Common myeloid progenitor, CD34-positive (primary cell): Measurements from ENCODE around the gene SLIT3.

Source experiments
- CTCF ChIA-PET: fragments of 350-600 bp; sonication (Branson Sonifier 250); formaldehyde crosslinking; loops from one replicate; lab custom pipeline; 2021; ENCODE audit warnings: antibody characterized with exemption; lab: Charles Lee
- POLR2A ChIA-PET: fragments of 350-600 bp; sonication (Branson Sonifier 250); formaldehyde crosslinking; loops from one replicate; lab custom pipeline; 2021; ENCODE audit warnings: antibody characterized with exemption; lab: Charles Lee
- DNase-seq, 3 donors: peaks; one replicate each; pipeline versions ENCODE4 v3.0.0 to v3.0.0-alpha.2; 2013
- H3K27ac ChIP-seq, 2 experiments: 1 replicate in 1 of 2; 2 replicates in 1 of 2; pipeline ENCODE4 v1.7.0; 2013; ENCODE audit warnings: inconsistent platforms in 2 of 2, low read length in 2 of 2, mild to moderate bottlenecking in 2 of 2, low read depth in 1 of 2, moderate library complexity in 1 of 2; ENCODE audit not compliant: severe bottlenecking in 2 of 2, insufficient read depth in 1 of 2, poor library complexity in 1 of 2
- H3K27me3 ChIP-seq, 5 experiments: replicated peaks in 2 of 5; 1 replicate in 3 of 5; 2 replicates in 2 of 5; pipeline versions ENCODE4 v1.6.1 to v1.7.0; 2013; ENCODE audit warnings: low read length in 4 of 5, mild to moderate bottlenecking in 2 of 5, moderate library complexity in 2 of 5, inconsistent platforms in 1 of 5; ENCODE audit not compliant: insufficient read depth in 5 of 5, control insufficient read depth in 4 of 5
- H3K36me3 ChIP-seq, 4 experiments: 1 replicate in 2 of 4; 2 replicates in 2 of 4; pipeline versions ENCODE4 v1.6.1 to v1.7.0; 2013; ENCODE audit warnings: low read length in 3 of 4, control low read depth in 1 of 4, mild to moderate bottlenecking in 1 of 4; ENCODE audit not compliant: control insufficient read depth in 4 of 4, insufficient read depth in 4 of 4
- H3K4me1 ChIP-seq, 4 experiments: 1 replicate in 3 of 4; 2 replicates in 1 of 4; pipeline versions ENCODE4 v1.6.1 to v1.7.1; 2013; ENCODE audit warnings: low read length in 3 of 4, mild to moderate bottlenecking in 3 of 4, control low read depth in 1 of 4, inconsistent platforms in 1 of 4, moderate library complexity in 1 of 4; ENCODE audit not compliant: control insufficient read depth in 4 of 4, insufficient read depth in 4 of 4; ENCODE audit errors: control extremely low read depth in 1 of 4
- H3K4me3 ChIP-seq, 7 experiments: 1 replicate in 4 of 7; 2 replicates in 3 of 7; pipeline versions ENCODE4 v1.5.1 to v1.7.0; 2013; ENCODE audit warnings: mild to moderate bottlenecking in 7 of 7, low read length in 6 of 7, moderate library complexity in 6 of 7, inconsistent platforms in 2 of 7, low read depth in 2 of 7, control low read depth in 1 of 7; ENCODE audit not compliant: insufficient read depth in 4 of 7, control insufficient read depth in 1 of 7; ENCODE audit errors: extremely low read depth in 1 of 7
- H3K9me3 ChIP-seq, 5 experiments: 1 replicate in 4 of 5; 2 replicates in 1 of 5; pipeline versions ENCODE4 v1.6.1 to v1.7.1; 2013; ENCODE audit warnings: low read length in 4 of 5, mild to moderate bottlenecking in 2 of 5, inconsistent platforms in 1 of 5, low read depth in 1 of 5, moderate library complexity in 1 of 5; ENCODE audit not compliant: control insufficient read depth in 4 of 5, insufficient read depth in 2 of 5; ENCODE audit errors: control extremely low read depth in 1 of 5
- WGBS: methylation state at CpG from one replicate; pipeline ENCODE4 v1.1.5; 2013; ENCODE audit not compliant: insufficient coverage; 5-methylcytosine and 5-hydroxymethylcytosine counted together

Gene SLIT3

DNA sequence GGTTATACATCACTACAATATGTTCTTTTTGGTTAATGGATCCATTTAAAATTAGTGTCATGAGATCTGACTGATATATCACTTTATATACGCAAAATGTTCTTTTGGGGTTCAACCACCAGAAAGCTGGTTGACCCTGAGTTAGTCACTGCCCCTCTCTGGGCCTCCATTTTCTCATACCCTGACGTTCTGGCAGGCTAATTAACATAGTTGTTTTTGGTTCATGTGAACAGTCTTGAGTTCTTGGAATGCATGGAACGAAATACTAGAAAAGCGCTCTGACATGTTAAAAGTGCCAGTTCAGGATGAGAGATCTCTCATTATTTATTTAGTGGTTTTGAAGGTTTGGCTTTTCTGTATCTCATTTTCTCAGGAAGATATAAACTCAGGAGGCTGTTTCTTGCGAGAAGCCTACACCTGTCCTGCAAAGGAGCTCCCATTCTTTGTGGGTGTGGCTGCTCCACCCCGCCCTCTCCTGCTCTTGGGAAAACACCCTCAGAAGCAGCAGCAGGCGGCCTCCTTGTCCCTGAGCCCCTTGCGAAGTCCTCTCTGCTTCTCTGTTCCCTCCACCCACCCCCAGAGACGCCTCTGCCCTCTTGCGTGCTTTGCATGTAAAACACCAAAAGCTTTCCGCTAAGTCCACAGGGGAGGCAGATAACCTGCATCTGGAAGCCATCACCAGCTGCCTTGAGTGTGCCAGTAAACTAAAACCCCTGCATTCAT, 419.4 kb downstream of the SLIT3 start:
- 96% methylated on average over 8 of the region's 11 CpGs for WGBS
- DNase-seq, result no peak
- no peaks in the 10 kb centered on the region for H3K9me3 ChIP-seq
- H3K4me3 ChIP-seq, result no peak overlapping the region
- no peaks in the 10 kb centered on the region for H3K36me3 ChIP-seq
- H3K27me3 ChIP-seq, result peaks cover 0 to 4% (median 0%) of the 10 kb centered on the region in 5 experiments
- ChIA-PET POLR2A (no interaction called here), CTCF (interaction anchor here (1.5 kb wide), 1 partner anchor 11 kb away, joined by 6 read pairs; no protein-coding TSS in a partner anchor)
- peaks cover 9 to 14% (median 11%) of the 10 kb centered on the region in 4 experiments for H3K4me1 ChIP-seq
- H3K27ac ChIP-seq, result no peak overlapping the region

DNA sequence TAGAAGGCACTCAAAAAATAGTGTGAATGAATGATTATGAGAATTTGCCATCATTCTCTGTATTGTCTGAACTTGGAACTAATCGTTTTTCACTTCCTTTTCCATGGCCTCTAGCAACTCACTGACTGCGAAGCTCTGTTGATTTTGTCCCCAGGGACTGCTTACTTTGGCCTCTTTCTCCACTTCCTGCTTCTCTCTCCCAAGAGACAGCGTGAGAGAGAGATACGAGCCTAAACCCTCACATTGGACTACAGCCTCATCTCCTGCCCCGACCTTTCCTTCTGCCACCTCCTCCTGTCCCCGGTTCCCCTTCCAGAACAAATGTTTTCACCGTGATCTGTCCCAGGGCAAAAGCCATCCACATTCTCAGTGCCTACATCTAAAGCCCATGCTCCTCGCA, 421.0 kb downstream of the SLIT3 start:
- DNase-seq, result no peak
- WGBS, result 79% methylated on average over 8 of the region's 8 CpGs
- POLR2A ChIA-PET, result no interaction called here
- no peak overlapping the region for H3K27ac ChIP-seq
- CTCF ChIA-PET, result interaction anchor here (1.4 kb wide), 1 partner anchor 14 kb away, joined by 3 read pairs; no protein-coding TSS in a partner anchor
- H3K36me3 ChIP-seq, result no peaks in the 10 kb centered on the region
- no peaks in the 10 kb centered on the region for H3K9me3 ChIP-seq
- peaks cover 0 to 1% (median 0%) of the 10 kb centered on the region in 5 experiments for H3K27me3 ChIP-seq
- peaks cover 9 to 23% (median 15%) of the 10 kb centered on the region in 4 experiments for H3K4me1 ChIP-seq
- no peak overlapping the region for H3K4me3 ChIP-seq

DNA sequence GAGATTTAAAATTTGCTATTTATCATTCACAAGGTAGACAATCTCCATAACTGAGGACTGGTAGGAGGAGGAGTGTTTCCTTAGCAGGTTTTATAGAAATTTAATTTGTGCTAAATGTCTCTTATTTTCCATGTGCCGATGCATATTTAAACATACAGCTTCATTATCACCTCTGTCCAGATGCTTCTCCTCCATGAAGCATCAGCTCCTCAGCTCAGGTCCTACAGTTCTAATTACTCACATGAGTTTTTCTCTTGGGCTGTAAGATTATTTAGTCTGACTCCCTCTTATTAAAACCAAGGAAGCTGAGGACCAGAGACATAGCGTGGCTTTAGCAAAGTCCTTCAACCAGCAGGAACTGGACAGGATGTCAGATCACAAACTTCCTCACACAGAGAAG, 421.6 kb downstream of the SLIT3 start:
- ChIA-PET POLR2A (no interaction called here), CTCF (interaction anchor here (1.4 kb wide), 1 partner anchor 13 kb away, joined by 3 read pairs; no protein-coding TSS in a partner anchor)
- H3K36me3 ChIP-seq, result no peaks in the 10 kb centered on the region
- peaks cover 0 to 1% (median 0%) of the 10 kb centered on the region in 5 experiments for H3K27me3 ChIP-seq
- H3K9me3 ChIP-seq, result no peaks in the 10 kb centered on the region
- DNase-seq, result no peak
- 100% methylated on average over 1 of the region's 2 CpGs for WGBS
- peaks cover 9 to 23% (median 15%) of the 10 kb centered on the region in 4 experiments for H3K4me1 ChIP-seq
- no peak overlapping the region for H3K4me3 ChIP-seq
- no peak overlapping the region for H3K27ac ChIP-seq

DNA sequence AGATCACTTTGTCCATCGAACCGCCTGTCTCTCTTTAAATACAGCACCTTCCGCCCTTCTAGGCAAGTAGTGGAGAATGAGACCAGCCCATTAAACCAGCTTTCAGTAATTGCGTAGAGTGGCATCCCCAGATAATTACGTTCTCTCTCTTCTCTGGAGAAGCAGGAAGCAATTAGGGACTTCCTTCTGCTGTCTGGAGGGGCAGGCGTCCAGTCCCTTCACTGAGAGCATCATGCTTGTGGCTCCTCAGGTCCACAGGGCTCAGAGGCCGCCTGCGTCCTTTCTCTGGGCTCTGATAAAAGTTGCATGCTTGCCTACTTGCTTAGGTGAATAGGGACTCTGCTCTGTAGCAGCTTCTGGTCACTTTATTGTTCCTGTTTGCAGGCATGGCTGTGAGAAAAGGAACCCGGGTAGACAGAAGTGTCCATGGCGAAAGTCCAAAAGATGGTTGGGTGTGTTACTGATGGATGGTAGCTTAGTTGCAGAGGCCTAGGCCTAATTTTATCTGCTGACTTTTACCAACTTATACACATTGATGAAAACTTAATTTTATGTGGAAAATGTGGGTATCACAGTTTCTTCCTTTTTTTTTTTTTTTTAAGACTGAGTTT, 422.7 kb downstream of the SLIT3 start:
- ChIA-PET CTCF (no interaction called here), POLR2A (interaction anchor here (0.6 kb wide), 1 partner anchor 22 kb away, joined by 3 read pairs; no protein-coding TSS in a partner anchor)
- WGBS, result 56% methylated on average over 8 of the region's 10 CpGs
- peaks cover 9 to 23% (median 15%) of the 10 kb centered on the region in 4 experiments for H3K4me1 ChIP-seq
- H3K9me3 ChIP-seq, result no peaks in the 10 kb centered on the region
- no peak overlapping the region for H3K27ac ChIP-seq
- H3K4me3 ChIP-seq, result peak overlapping the region in 2 of 7 experiments; percentile 6 to 14
- peaks cover 0 to 1% (median 0%) of the 10 kb centered on the region in 5 experiments for H3K27me3 ChIP-seq
- no peaks in the 10 kb centered on the region for H3K36me3 ChIP-seq
- DNase-seq, result peak in 2 of 3 donors; percentile 36 to 54

DNA sequence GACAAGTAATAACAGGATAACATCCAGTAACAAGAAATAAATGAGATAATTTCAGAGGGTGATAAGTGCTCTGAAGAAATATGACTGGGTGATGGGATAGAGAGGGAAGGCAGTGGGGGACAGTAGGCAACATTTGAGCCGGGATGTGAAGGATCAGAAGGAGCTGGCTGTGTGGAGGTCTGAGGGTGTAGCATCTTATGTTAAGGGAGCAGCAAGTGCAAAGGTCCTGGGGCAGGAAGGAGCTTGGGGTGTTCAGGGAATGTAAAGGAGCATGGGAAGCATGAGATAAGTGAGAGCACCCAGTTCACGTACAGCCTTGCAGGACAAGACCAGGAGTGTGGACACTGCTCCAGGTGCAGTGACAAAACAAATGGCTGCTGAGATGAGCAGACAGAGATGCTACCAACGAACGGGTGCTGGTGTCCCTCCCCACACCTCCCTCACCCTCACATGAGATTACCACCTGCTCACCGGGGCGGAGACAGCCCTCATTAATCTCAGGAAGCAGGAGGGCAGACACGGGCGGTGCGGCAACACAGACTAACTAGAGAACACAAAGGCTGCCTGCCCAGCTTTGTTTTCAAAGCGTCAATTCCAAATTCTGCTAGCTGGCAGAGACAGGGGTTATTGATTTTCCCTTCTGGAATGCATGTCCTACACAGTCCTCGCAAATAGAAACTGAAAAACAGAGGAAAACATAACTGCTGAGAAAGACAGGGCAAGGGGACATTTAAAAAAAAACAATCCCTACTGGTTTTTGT, 423.6 kb downstream of the SLIT3 start:
- Histone ChIP-seq H3K9me3 (no peaks in the 10 kb centered on the region), H3K4me1 (peaks cover 9 to 23% (median 15%) of the 10 kb centered on the region in 4 experiments), H3K27ac (no peak overlapping the region), H3K36me3 (no peaks in the 10 kb centered on the region), H3K4me3 (no peak overlapping the region), H3K27me3 (peaks cover 0 to 1% (median 0%) of the 10 kb centered on the region in 5 experiments)
- peak; percentile 74 to 95 (median 93) for DNase-seq
- 24% methylated on average over 9 of the region's 11 CpGs for WGBS
- CTCF ChIA-PET, result interaction anchor here (1.2 kb wide), 1 partner anchor 43 kb away, joined by 3 read pairs; no protein-coding TSS in a partner anchor
- POLR2A ChIA-PET, result interaction anchor here (0.6 kb wide), 1 partner anchor 27 kb away, joined by 4 read pairs; no protein-coding TSS in a partner anchor

DNA sequence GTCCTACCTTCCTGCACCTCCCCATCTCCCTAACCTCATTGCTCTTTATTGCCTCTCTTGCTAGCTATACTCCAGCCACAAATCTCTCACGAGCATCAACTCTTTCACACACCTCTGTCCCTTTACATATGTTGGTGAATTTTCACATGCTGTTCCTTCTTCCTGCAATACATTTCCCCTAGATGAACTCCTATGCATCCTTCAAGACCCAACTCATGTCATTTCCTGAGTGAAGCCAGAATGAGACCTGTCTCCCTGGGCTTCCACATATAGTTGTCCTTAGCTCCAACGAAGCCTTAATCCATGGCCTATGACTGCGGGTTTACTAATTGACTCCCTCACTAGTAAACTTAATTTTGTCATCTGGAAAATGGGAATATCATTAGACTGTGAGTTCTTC, 424.5 kb downstream of the SLIT3 start:
- DNase-seq, result no peak
- CTCF ChIA-PET, result interaction anchor here (0.8 to 1.2 kb wide), 2 partner anchors 16 to 44 kb away, joined by 3 read pairs; no protein-coding TSS in a partner anchor
- peaks cover 9 to 23% (median 15%) of the 10 kb centered on the region in 4 experiments for H3K4me1 ChIP-seq
- no peaks in the 10 kb centered on the region for H3K36me3 ChIP-seq
- H3K4me3 ChIP-seq, result no peak overlapping the region
- H3K27me3 ChIP-seq, result peaks cover 0 to 1% (median 0%) of the 10 kb centered on the region in 5 experiments
- WGBS, result no CpG with 5 or more reads among the region's 3 CpGs
- H3K9me3 ChIP-seq, result no peaks in the 10 kb centered on the region
- POLR2A ChIA-PET, result no interaction called here
- H3K27ac ChIP-seq, result no peak overlapping the region
